Activated T-helper 2 cell treated with anti-CD3 and anti-CD28 coated beads, Interferon-gamma antibody, Interleukin-2, Interleukin-4, amounts not matched to agents 10 μg/mL and 5 μg/mL and 100 μg/mL, durations not matched to agents 14 hours and 24 hours and 36 hours (primary cell): Measurements from ENCODE around the gene AGBL3. TPM values are rescaled to one million over a fixed set of nuclear protein-coding genes. Genes with fewer than 3 reads are reported as not detected.

ENCODE experiments used
- DNase-seq: peaks from one replicate; pipeline ENCODE4 v3.0.0; 2021; ENCODE audit warnings: low spot score
- H3K27ac Mint-ChIP-seq: one replicate; pipeline ENCODE4 v1.8.0; 2021; ENCODE audit warnings: mixed read lengths
- H3K27me3 Mint-ChIP-seq: one replicate; pipeline ENCODE4 v1.8.0; 2021; ENCODE audit warnings: low read depth, mixed read lengths
- H3K36me3 Mint-ChIP-seq: one replicate; pipeline ENCODE4 v1.8.0; 2021; ENCODE audit warnings: low read depth, mixed read lengths
- H3K4me1 Mint-ChIP-seq: one replicate; pipeline ENCODE4 v1.8.0; 2021; ENCODE audit warnings: low read depth, mixed read lengths
- H3K4me3 Mint-ChIP-seq: one replicate; pipeline ENCODE4 v1.8.0; 2021; ENCODE audit warnings: low read depth, mild to moderate bottlenecking, moderate library complexity, mixed read lengths
- H3K9me3 Mint-ChIP-seq: one replicate; pipeline ENCODE4 v1.8.0; 2021; ENCODE audit warnings: mixed read lengths
- intact Hi-C: fragments of 100-400 bp; cut with micrococcal nuclease; formaldehyde crosslinking; loops from one replicate; pipeline ENCODE4 v1.15.1; 2023
- total RNA-seq: library from RNA; stranded (reverse); gene quantifications from 2 replicates; pipeline ENCODE4 v1.2.3, GENCODE V29; 2022

Gene AGBL3
- total RNA-seq, 1 donor from 2014 or later = 3.9 TPM

DNA sequence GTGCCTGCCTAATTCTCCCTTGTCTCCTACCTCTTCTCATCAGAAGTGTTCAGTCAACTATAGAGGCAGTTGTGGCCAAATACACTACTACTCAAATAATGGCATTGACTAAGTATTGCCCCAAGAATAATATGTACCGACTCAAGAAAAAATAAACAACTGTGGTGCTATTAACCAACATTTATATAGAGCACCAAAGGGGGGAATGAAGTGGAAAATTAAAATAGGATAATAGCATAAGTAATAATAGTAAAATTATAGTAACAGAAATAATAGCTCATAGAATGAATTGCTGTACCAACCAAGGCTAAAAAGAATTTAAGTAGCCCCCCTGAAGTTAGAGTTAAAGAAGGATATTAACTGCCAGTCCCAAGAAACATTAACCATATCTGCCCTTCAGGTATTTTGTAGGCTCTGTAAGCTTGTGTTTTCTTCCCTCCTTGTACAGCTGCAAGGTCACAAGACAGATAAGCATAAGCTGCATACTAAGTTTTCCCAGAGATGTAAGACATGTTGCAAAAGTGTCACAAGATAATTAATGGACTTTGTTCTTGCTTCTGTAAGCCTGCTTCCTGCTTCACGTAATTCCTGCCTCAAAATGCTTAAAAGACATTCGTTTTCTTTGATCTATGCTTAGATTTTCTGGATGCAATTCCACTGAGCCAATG is 195.1 kb downstream of the AGBL3 start:
- H3K27me3 Mint-ChIP-seq = no peaks in the 10 kb centered on the region
- intact Hi-C loops = no loop called here
- H3K4me1 Mint-ChIP-seq = peaks cover 2% of the 10 kb centered on the region
- H3K9me3 Mint-ChIP-seq = peaks cover 29% of the 10 kb centered on the region
- no peak overlapping the region for H3K27ac Mint-ChIP-seq
- peaks cover 64% of the 10 kb centered on the region for H3K36me3 Mint-ChIP-seq
- DNase-seq = no peak
- no peak overlapping the region for H3K4me3 Mint-ChIP-seq

DNA sequence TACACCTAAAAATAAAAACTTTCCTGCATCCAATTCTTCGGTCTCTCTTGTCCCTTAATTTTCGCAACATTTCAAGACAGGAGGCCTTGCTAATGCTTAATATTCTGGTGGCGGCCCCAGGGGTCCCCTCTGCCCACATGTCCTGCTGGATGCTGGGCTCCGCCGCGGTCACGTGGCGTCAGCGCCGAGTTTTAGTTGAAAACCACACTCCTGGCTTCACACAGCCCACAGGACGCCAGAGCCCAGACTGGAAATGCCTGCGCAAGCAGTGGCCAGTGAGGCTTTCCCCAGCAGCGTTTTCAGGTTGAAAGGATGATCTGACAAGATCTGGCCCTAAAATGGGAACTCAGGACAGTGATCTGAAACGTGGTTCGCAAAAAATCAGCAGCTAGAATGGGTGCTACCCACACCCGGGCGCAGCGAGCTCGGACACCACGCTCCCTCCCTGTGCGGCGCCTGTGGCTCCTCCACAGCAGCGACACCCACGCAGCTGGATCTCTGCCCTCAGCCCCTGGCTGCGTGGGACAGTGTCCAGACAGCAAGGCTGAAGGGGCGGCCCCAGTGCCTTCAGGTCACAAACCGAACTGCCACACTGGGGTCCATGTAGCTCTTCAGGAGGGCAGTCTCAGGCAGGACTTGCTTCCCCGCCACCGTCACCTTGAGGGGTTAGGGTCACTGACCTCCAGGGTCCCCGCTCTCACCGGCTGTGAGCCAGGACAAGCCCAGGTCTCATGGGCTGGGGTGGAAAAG is 195.8 kb downstream of the AGBL3 start:
- peaks cover 29% of the 10 kb centered on the region for H3K9me3 Mint-ChIP-seq
- no peak overlapping the region for H3K4me3 Mint-ChIP-seq
- H3K27ac Mint-ChIP-seq = no peak overlapping the region
- H3K27me3 Mint-ChIP-seq = no peaks in the 10 kb centered on the region
- intact Hi-C loops = no loop called here
- peaks cover 2% of the 10 kb centered on the region for H3K4me1 Mint-ChIP-seq
- DNase-seq = no peak
- H3K36me3 Mint-ChIP-seq = peaks cover 69% of the 10 kb centered on the region

DNA sequence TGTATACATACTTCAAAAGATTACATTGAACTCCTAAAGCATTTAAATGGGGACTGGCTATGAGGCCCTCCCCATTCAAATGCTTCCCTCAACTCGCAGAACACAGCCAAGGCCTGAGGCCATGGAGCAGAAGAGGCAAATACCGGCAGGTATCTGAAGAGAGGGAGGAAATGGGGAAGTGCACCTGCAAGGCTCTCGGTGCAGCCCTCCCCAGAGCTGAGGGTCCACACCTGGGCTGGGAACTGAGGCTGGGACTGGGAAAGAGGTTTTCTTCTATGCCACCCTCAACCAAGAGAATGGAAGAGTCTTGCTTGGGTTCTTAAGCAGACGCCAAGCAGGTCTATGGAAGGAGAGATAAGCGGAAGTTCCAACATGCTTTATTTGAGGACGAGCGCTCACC is 197.2 kb downstream of the AGBL3 start:
- peaks cover 29% of the 10 kb centered on the region for H3K9me3 Mint-ChIP-seq
- DNase-seq = no peak
- H3K27me3 Mint-ChIP-seq = no peaks in the 10 kb centered on the region
- H3K4me1 Mint-ChIP-seq = peaks cover 2% of the 10 kb centered on the region
- intact Hi-C loops = no loop called here
- H3K36me3 Mint-ChIP-seq = peaks cover 78% of the 10 kb centered on the region
- H3K27ac Mint-ChIP-seq = no peak overlapping the region
- H3K4me3 Mint-ChIP-seq = no peak overlapping the region

DNA sequence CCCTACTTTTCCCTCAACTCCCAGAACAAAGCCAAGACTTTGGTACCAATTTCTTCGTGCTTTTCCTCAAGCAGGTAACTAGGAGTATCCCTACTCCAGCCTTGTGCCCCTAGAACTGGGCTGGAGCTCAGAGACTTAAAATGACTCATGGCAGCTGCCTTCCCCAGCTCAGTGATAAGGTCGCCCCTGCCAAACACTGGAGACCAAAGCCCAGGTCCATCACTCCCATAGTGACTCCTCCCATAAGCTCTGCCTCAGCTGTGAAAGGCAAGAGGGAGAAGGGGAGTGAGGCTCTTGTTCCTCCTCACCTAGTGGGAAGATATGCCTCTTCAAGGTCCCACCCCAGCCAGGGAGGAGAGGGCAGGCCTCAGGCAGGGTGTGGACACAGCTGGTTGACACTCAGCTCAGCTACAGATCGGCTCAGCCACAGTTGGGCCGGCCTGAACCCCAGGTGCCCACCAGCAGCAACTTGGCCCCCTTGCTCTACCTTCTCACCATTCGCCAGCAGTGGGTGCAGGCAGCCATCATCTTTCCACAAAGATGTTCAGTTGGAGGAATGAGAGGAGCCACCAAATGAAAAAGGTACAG is 198.0 kb downstream of the AGBL3 start:
- peaks cover 2% of the 10 kb centered on the region for H3K4me1 Mint-ChIP-seq
- no peak for DNase-seq
- peaks cover 25% of the 10 kb centered on the region for H3K9me3 Mint-ChIP-seq
- peaks cover 84% of the 10 kb centered on the region for H3K36me3 Mint-ChIP-seq
- no peaks in the 10 kb centered on the region for H3K27me3 Mint-ChIP-seq
- no peak overlapping the region for H3K4me3 Mint-ChIP-seq
- H3K27ac Mint-ChIP-seq = no peak overlapping the region
- intact Hi-C loops = no loop called here

Other genes starting within 250 kb of the AGBL3 start
- 10.1 and 11.3 TPM in 2 replicates for gene CALD1, start 206.9 kb upstream of the AGBL3 start, total RNA-seq
- 3.0 and 4.8 TPM in 2 replicates for gene TMEM140, start 161.6 kb downstream of the AGBL3 start, total RNA-seq
- gene CYREN, start 184.2 kb downstream of the AGBL3 start, total RNA-seq = 50.1 and 52.9 TPM in 2 replicates
- gene WDR91, start 225.0 kb downstream of the AGBL3 start, total RNA-seq = 19.2 and 22.6 TPM in 2 replicates
- not detected in 2 replicates for gene STRA8, start 247.3 kb downstream of the AGBL3 start, total RNA-seq